Epidermal melanocyte (primary cell): ENCODE results near the gene SGSM2.

Source experiments
- DNase-seq: peaks from one replicate; pipeline ENCODE4 v3.0.0; 2011; ENCODE audit warnings: low spot score; ENCODE audit not compliant: insufficient read length

Gene SGSM2

GRCh38 chr17:2385240-2386210, 48.2 kb downstream of the SGSM2 start:
- DNase-seq, result no peak

GRCh38 chr17:2386400-2387085, 49.2 kb downstream of the SGSM2 start:
- no peak for DNase-seq

- no peak for DNase-seq
These were observed 50.1 kb downstream of the SGSM2 start for GRCh38 chr17:2387086-2388019.

- DNase-seq, result no peak
These were observed 50.9 kb downstream of the SGSM2 start for GRCh38 chr17:2388020-2388682.

- no peak for DNase-seq
These were observed 51.4 kb downstream of the SGSM2 start for GRCh38 chr17:2388683-2389055.

GRCh38 chr17:2390199-2390836, 53.0 kb downstream of the SGSM2 start:
- no peak for DNase-seq

GRCh38 chr17:2391597-2392251, 54.4 kb downstream of the SGSM2 start:
- no peak for DNase-seq

GRCh38 chr17:2392252-2393173, 55.2 kb downstream of the SGSM2 start:
- peak; percentile 85 for DNase-seq

- peak; percentile 86 for DNase-seq
These were observed 56.1 kb downstream of the SGSM2 start for GRCh38 chr17:2393174-2393953.

GRCh38 chr17:2393954-2394749, 56.9 kb downstream of the SGSM2 start:
- no peak for DNase-seq

GRCh38 chr17:2394775-2395201, 57.5 kb downstream of the SGSM2 start:
- no peak for DNase-seq

GRCh38 chr17:2395258-2396181, 58.2 kb downstream of the SGSM2 start:
- DNase-seq, result no peak

- DNase-seq, result no peak
These were observed 58.9 kb downstream of the SGSM2 start for GRCh38 chr17:2396192-2396567.

GRCh38 chr17:2396568-2397246, 59.4 kb downstream of the SGSM2 start:
- peak; percentile 84 for DNase-seq
